ENCODE results near the gene DBF4B. TPM values are rescaled to one million over a fixed set of nuclear protein-coding genes. Genes with fewer than 3 reads are reported as not detected.
A peak's percentile ranks its signal among the peaks of the same experiment; 100 is the strongest.

DBF4B gene
- total and polyA plus RNA-seq, 2 of the 13 experiments (the other 11 are each of a cell fraction or from before 2014, with no cell fraction given), result 11.7 to 13.2 TPM

DNA sequence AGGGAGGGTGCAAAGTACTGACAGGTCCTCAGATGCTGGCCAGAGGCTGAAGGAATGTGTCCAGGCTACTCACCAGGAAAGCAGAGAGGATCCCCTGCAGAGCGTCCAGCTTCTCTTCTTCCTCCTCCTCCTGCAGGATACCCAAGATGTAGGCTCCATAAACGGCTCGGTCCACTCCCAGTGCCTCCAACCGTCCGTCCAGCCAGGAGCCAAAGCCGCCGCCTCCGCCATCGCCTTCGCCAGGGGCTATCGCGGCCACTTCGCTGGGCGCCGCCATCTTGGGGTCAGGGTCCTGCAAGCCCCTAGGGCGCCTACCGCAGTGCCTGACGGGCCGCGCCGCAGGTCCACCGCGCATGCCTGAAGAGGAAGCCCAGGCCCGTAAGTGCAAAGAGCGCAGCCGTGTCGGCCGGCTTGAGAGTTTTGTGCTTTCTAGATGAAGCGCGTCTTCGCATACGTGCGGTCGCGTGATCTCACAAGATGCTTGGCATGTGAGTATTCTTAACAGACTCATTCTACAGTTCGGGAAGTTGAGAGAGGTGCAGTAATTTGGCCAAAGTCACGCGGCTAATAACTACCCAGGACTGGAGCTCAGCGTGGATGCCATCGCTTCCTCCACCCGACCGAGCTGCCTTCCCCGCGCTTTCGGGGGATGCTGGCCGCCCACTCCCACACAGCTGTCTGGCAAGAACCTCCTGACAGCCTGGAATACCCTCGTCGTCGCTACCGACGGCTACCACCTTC lies 18.8 kb upstream of the DBF4B start, which contains the start of gene CCDC43 (continued):
- peak; percentile 17 to 56; a peak in 2 of 4 replicates for TF ChIP-seq EP300 (IDR thresholded peaks at IDR 0.05; ENCODE audit: low read depth in 2 of 2, low read length in 2 of 2)
- TF ChIP-seq EP300 (CRISPR knock-in tag; IDR thresholded peaks at IDR 0.05; ENCODE audit: borderline replicate concordance), result peak; percentile 8; the same call in 1 of the 2 replicates
- TF ChIP-seq, protein P1, sequence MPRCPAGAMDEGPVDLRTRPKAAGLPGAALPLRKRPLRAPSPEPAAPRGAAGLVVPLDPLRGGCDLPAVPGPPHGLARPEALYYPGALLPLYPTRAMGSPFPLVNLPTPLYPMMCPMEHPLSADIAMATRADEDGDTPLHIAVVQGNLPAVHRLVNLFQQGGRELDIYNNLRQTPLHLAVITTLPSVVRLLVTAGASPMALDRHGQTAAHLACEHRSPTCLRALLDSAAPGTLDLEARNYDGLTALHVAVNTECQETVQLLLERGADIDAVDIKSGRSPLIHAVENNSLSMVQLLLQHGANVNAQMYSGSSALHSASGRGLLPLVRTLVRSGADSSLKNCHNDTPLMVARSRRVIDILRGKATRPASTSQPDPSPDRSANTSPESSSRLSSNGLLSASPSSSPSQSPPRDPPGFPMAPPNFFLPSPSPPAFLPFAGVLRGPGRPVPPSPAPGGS (CRISPR knock-in tag; IDR thresholded peaks at IDR 0.05), result peak; percentile 97
- peak; percentile 27; the same call in 1 of the 2 replicates for TF ChIP-seq ZNF530 (CRISPR knock-in tag; IDR thresholded peaks at IDR 0.05; ENCODE audit: low read depth)
- TF ChIP-seq ZNF598 (CRISPR knock-in tag; IDR thresholded peaks at IDR 0.05; ENCODE audit: borderline replicate concordance), result peak; percentile 95
- TF ChIP-seq, protein P2, sequence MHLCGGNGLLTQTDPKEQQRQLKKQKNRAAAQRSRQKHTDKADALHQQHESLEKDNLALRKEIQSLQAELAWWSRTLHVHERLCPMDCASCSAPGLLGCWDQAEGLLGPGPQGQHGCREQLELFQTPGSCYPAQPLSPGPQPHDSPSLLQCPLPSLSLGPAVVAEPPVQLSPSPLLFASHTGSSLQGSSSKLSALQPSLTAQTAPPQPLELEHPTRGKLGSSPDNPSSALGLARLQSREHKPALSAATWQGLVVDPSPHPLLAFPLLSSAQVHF (CRISPR knock-in tag; IDR thresholded peaks at IDR 0.05), result peak; percentile 72; the same call in 1 of the 2 replicates
- peak; percentile 43; the same call in 1 of the 2 replicates for TF ChIP-seq DNMT1 (CRISPR knock-in tag; IDR thresholded peaks at IDR 0.05)
- TF ChIP-seq FOXK2 (IDR thresholded peaks at IDR 0.05), result no peak
- TF ChIP-seq TP53 (CRISPR knock-in tag; conservative IDR thresholded peaks at IDR 0.05), result no peak
- peak; percentile 96; the same call in 1 of the 2 replicates for TF ChIP-seq CAMTA2 (CRISPR knock-in tag; IDR thresholded peaks at IDR 0.05; ENCODE audit: borderline replicate concordance)
- TF ChIP-seq ZBTB7B (CRISPR knock-in tag; IDR thresholded peaks at IDR 0.05), result peak; percentile 74
- TF ChIP-seq, protein P3, sequence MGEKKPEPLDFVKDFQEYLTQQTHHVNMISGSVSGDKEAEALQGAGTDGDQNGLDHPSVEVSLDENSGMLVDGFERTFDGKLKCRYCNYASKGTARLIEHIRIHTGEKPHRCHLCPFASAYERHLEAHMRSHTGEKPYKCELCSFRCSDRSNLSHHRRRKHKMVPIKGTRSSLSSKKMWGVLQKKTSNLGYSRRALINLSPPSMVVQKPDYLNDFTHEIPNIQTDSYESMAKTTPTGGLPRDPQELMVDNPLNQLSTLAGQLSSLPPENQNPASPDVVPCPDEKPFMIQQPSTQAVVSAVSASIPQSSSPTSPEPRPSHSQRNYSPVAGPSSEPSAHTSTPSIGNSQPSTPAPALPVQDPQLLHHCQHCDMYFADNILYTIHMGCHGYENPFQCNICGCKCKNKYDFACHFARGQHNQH (CRISPR knock-in tag; IDR thresholded peaks at IDR 0.05), result peak; percentile 88
- TF ChIP-seq, protein P4, sequence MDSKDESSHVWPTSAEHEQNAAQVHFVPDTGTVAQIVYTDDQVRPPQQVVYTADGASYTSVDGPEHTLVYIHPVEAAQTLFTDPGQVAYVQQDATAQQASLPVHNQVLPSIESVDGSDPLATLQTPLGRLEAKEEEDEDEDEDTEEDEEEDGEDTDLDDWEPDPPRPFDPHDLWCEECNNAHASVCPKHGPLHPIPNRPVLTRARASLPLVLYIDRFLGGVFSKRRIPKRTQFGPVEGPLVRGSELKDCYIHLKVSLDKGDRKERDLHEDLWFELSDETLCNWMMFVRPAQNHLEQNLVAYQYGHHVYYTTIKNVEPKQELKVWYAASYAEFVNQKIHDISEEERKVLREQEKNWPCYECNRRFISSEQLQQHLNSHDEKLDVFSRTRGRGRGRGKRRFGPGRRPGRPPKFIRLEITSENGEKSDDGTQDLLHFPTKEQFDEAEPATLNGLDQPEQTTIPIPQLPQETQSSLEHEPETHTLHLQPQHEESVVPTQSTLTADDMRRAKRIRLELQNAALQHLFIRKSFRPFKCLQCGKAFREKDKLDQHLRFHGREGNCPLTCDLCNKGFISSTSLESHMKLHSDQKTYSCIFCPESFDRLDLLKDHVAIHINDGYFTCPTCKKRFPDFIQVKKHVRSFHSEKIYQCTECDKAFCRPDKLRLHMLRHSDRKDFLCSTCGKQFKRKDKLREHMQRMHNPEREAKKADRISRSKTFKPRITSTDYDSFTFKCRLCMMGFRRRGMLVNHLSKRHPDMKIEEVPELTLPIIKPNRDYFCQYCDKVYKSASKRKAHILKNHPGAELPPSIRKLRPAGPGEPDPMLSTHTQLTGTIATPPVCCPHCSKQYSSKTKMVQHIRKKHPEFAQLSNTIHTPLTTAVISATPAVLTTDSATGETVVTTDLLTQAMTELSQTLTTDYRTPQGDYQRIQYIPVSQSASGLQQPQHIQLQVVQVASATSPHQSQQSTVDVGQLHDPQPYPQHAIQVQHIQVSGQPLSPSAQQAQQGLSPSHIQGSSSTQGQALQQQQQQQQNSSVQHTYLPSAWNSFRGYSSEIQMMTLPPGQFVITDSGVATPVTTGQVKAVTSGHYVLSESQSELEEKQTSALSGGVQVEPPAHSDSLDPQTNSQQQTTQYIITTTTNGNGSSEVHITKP (CRISPR knock-in tag; IDR thresholded peaks at IDR 0.05; ENCODE audit: low read depth), result no peak
- peak; percentile 79; the same call in 1 of the 2 replicates for TF ChIP-seq ZNF331 (CRISPR knock-in tag; IDR thresholded peaks at IDR 0.05)
- peak; percentile 96 for TF ChIP-seq ASH2L (IDR thresholded peaks at IDR 0.05; ENCODE audit: insufficient read length, low read depth, low read length)
- TF ChIP-seq RFXANK (CRISPR knock-in tag; IDR thresholded peaks at IDR 0.05), result no peak
- no peak for TF ChIP-seq ZNF343 (CRISPR knock-in tag; IDR thresholded peaks at IDR 0.05)
- 0 out of 2 replicates have a peak, but pooled peaks have one; percentile 50 for TF ChIP-seq TSC22D2 (CRISPR knock-in tag; IDR thresholded peaks at IDR 0.05; ENCODE audit: borderline replicate concordance)
- no peak for TF ChIP-seq HNRNPK (IDR thresholded peaks at IDR 0.05; ENCODE audit: low read depth, low read length, poor library complexity, severe bottlenecking)
- TF ChIP-seq MED13 (CRISPR knock-in tag; IDR thresholded peaks at IDR 0.05), result no peak
- peak; percentile 94 for TF ChIP-seq ZNF776 (CRISPR knock-in tag; IDR thresholded peaks at IDR 0.05)
- no peak; the same call in 1 of the 2 replicates for TF ChIP-seq SIX1 (CRISPR knock-in tag; IDR thresholded peaks at IDR 0.05; ENCODE audit: borderline replicate concordance)
- peak; percentile 73 for TF ChIP-seq PITX1 (CRISPR knock-in tag; IDR thresholded peaks at IDR 0.05)

All from HepG2 (cell line).